PC-9 (cell line): ENCODE measurements around the gene TEX54.

Experiments used
- CTCF ChIP-seq: fragments of 200-600 bp; sonication (generic); conservative IDR thresholded peaks from 2 replicates; pipeline ENCODE4 v1.6.1; 2017; ENCODE audit warnings: mixed run types, antibody characterized with exemption, mild to moderate bottlenecking, moderate library complexity
- EZH2 ChIP-seq: fragments of 200-600 bp; sonication (generic); IDR thresholded peaks from 2 replicates; pipeline ENCODE4 v1.8.0; 2017; ENCODE audit warnings: antibody characterized with exemption, low read depth

GRCh38 chr11:62823677-62824076, 9.0 kb downstream of the TEX54 start:
- TF ChIP-seq CTCF = no peak
- no peak for TF ChIP-seq EZH2
